A549 (cell line): ENCODE data around the gene PDE6C. TPM values are rescaled to one million over a fixed set of nuclear protein-coding genes. Genes with fewer than 3 reads are reported as not detected.

Experiments used
- ATAC-seq, 2 experiments: fragments of 200-7000 bp in 1 of 2; fragments of >200 bp in 1 of 2; cut with Nextera tagmentation in 1 of 2; cut with Tn5 transposase in 1 of 2; 3 replicates each; pipeline versions ENCODE4 v1.8.0 to v1.9.1; 2018 to 2020; ENCODE audit warnings: mild to moderate bottlenecking in 1 of 2, moderate library complexity in 1 of 2
- CTCF ChIA-PET: fragments of 300-600 bp; sonication (Branson Sonifier 250); formaldehyde crosslinking; extraction: SDS; loops from one replicate; lab custom pipeline; 2021; ENCODE audit warnings: antibody characterized with exemption, inconsistent platforms; lab: Yijun Ruan, JAX
- POLR2A ChIA-PET: fragments of 350-600 bp; formaldehyde crosslinking; extraction: SDS; loops from one replicate; lab custom pipeline; 2021; ENCODE audit warnings: antibody characterized with exemption, inconsistent platforms; lab: Yijun Ruan, JAX
- DNase-seq, 2 experiments: peaks; one replicate each; pipeline versions ENCODE4 v3.0.0 to v3.0.0-alpha.2; 2011 to 2016; ENCODE audit warnings: low read depth in 1 of 2, low spot score in 1 of 2
- FAIRE-seq: peaks from 2 replicates; lab custom pipeline; 2011; peaks lifted over from hg19 to GRCh38; lab: Jason Lieb, UNC
- H3K27ac ChIP-seq, 2 experiments: fragments of >200 bp; sonication (Bioruptor Twin); formaldehyde crosslinking; 3 replicates each; pipeline ENCODE4 v1.5.1; 2016 to 2017
- H3K4me1 ChIP-seq: fragments of >200 bp; sonication (Bioruptor Twin); formaldehyde crosslinking; 3 replicates; pipeline ENCODE4 v1.6.1; 2016
- H3K4me2 ChIP-seq: fragments of >200 bp; sonication (Bioruptor Twin); formaldehyde crosslinking; 3 replicates; pipeline ENCODE4 v1.6.1; 2016
- H3K4me3 ChIP-seq: fragments of >200 bp; sonication (Bioruptor Twin); formaldehyde crosslinking; 3 replicates; pipeline ENCODE4 v1.5.1; 2016
- H3K9me3 ChIP-seq: fragments of >200 bp; sonication (Bioruptor Twin); formaldehyde crosslinking; 3 replicates; pipeline ENCODE4 v1.6.1; 2016
- BCL3 ChIP-seq: fragments of >200 bp; sonication (Bioruptor Twin); formaldehyde crosslinking; IDR thresholded peaks from 3 replicates; pipeline ENCODE4 v1.6.1; 2016
- CEBPB ChIP-seq, 2 experiments: fragments of >200 bp in 1 of 2; sonication (Bioruptor Twin) in 1 of 2; formaldehyde crosslinking in 1 of 2; IDR thresholded peaks; 2 replicates each; pipeline ENCODE4 v1.6.1; 2012 to 2016
- E2F6 ChIP-seq: IDR thresholded peaks from 2 replicates; pipeline ENCODE4 v1.6.1; 2012; ENCODE audit warnings: low read depth, borderline replicate concordance
- EP300 ChIP-seq, 2 experiments: fragments of >200 bp; sonication (Bioruptor Twin); formaldehyde crosslinking; IDR thresholded peaks; 2 replicates in 1 of 2; 3 replicates in 1 of 2; pipeline ENCODE4 v1.6.1; 2016 to 2017
- FOSL2 ChIP-seq, 2 experiments: fragments of 450-650 bp in 1 of 2; fragments of >200 bp in 1 of 2; sonication (Bioruptor Twin) in 1 of 2; formaldehyde crosslinking; IDR thresholded peaks; 2 replicates each; pipeline versions ENCODE4 v1.5.0 to v1.6.1; 2016 to 2020; ENCODE audit warnings: mild to moderate bottlenecking in 1 of 2, moderate library complexity in 1 of 2
- HES2 ChIP-seq: fragments of >200 bp; sonication (Bioruptor Twin); formaldehyde crosslinking; IDR thresholded peaks from 2 replicates; pipeline ENCODE4 v1.6.1; 2016
- HOXA7 ChIP-seq: fragments of 250-450 bp; sonication (Bioruptor Pico); IDR thresholded peaks from 2 replicates; pipeline ENCODE4 v1.5.0; 2020; ENCODE audit warnings: mild to moderate bottlenecking, moderate library complexity
- HOXB5 ChIP-seq: fragments of 250-450 bp; sonication (Bioruptor Pico); IDR thresholded peaks from 2 replicates; pipeline ENCODE4 v1.5.0; 2020; ENCODE audit warnings: mild to moderate bottlenecking, moderate library complexity
- JUN ChIP-seq, 2 experiments: fragments of >200 bp; sonication (Bioruptor Twin); formaldehyde crosslinking; IDR thresholded peaks; 2 replicates in 1 of 2; 3 replicates in 1 of 2; pipeline ENCODE4 v1.6.1; 2016 to 2017
- MAX ChIP-seq: IDR thresholded peaks from 2 replicates; pipeline ENCODE4 v1.6.1; 2012
- POLR2A ChIP-seq: IDR thresholded peaks from 2 replicates; pipeline ENCODE4 v1.6.1; 2012; ENCODE audit warnings: mild to moderate bottlenecking, low read length
- RAD21 ChIP-seq, 2 experiments: fragments of >200 bp in 1 of 2; sonication (Bioruptor Twin) in 1 of 2; formaldehyde crosslinking in 1 of 2; IDR thresholded peaks in 1 of 2; conservative IDR thresholded peaks in 1 of 2; 2 replicates in 1 of 2; 3 replicates in 1 of 2; pipeline ENCODE4 v1.6.1; 2012 to 2018; ENCODE audit warnings: inconsistent platforms in 1 of 2
- RCOR1 ChIP-seq: fragments of 150-350 bp; IDR thresholded peaks from 2 replicates; pipeline ENCODE4 v1.6.1; 2014; ENCODE audit warnings: antibody characterized with exemption, low read length, low read depth
- REST ChIP-seq: fragments of 200-600 bp; sonication (generic); IDR thresholded peaks from 2 replicates; pipeline ENCODE4 v1.6.1; 2016; ENCODE audit warnings: antibody characterized with exemption, mild to moderate bottlenecking, moderate library complexity
- SREBF2 ChIP-seq: fragments of 450-650 bp; IDR thresholded peaks from 2 replicates; pipeline ENCODE4 v1.6.1; 2014; ENCODE audit warnings: mild to moderate bottlenecking, moderate library complexity
- ZSCAN20 ChIP-seq: fragments of 250-450 bp; sonication (Bioruptor Pico); IDR thresholded peaks from 2 replicates; pipeline ENCODE4 v1.8.0; 2022; ENCODE audit warnings: mild to moderate bottlenecking, moderate library complexity
- WGBS: methylation state at CpG from one replicate; pipeline ENCODE4 v1.1.6; 2017; ENCODE audit errors: missing lambda C conversion rate; 5-methylcytosine and 5-hydroxymethylcytosine counted together
- polyA plus RNA-seq, 4 experiments: library from polyadenylated mRNA; depleted of rRNA in 3 of 4; stranded (reverse); fragments of >200 nt; fragmentation: RNase III in 1 of 4; extraction: RNeasy Plus Mini Kit Qiagen cat#74134 plus additional on column Dnase treatment in 1 of 4; gene quantifications; 2 replicates in 3 of 4; 3 replicates in 1 of 4; pipeline ENCODE4 v1.2.3, GENCODE V29; 2011 to 2017

PDE6C gene
- polyA plus RNA-seq, 2 of the 4 experiments (the other 2 are of a cell fraction): not detected

GRCh38 chr10:93600446-93601145 lies 11.7 kb upstream of the PDE6C start:
- Histone ChIP-seq H3K4me2 (peak overlapping the region; percentile 98), H3K4me3 (peak overlapping the region; percentile 62), H3K4me1 (peaks cover 33% of the 10 kb centered on the region), H3K9me3 (no peaks in the 10 kb centered on the region), H3K27ac (peak overlapping the region; percentile 71 to 90)
- CTCF ChIA-PET: interaction anchor here (0.6 to 1.7 kb wide), 5 partner anchors 15 to 80 kb away, joined by 3 to 4 read pairs (median 3); no protein-coding TSS in a partner anchor
- no peak for FAIRE-seq
- peak; percentile 68 to 71 for ATAC-seq
- POLR2A ChIA-PET: no interaction called here
- DNase-seq: peak in 1 of 2 experiments; percentile 47
- WGBS: 92% methylated on average over 18 of the region's 60 CpGs
- TF ChIP-seq POLR2A (no peak), REST (no peak), HOXA7 (no peak), EP300 (IDR thresholded peaks at IDR 0.05) (no peak)

GRCh38 chr10:93601146-93601773 lies 11.1 kb upstream of the PDE6C start, which contains the start of gene RBP4:
TSS of gene RBP4 (minus strand) at chr10:93601235. CDS start at chr10:93601028, 207 bp downstream.
- peak within 1 kb of the TSS; percentile 98 for H3K4me2 ChIP-seq
- ATAC-seq (peak; percentile 78 to 82), DNase-seq (peak in 1 of 2 experiments; percentile 43), FAIRE-seq (no peak)
- peak within 1 kb of the TSS; percentile 62 for H3K4me3 ChIP-seq
- H3K9me3 ChIP-seq: no peaks in the 10 kb centered on the region
- peaks cover 33% of the 10 kb centered on the region for H3K4me1 ChIP-seq
- CTCF ChIA-PET: interaction anchor here (0.6 to 1.7 kb wide), 2 partner anchors 46 to 79 kb away, joined by 3 to 6 read pairs; no protein-coding TSS in a partner anchor
- TF ChIP-seq FOSL2 (IDR thresholded peaks at IDR 0.05) (no peak), FOSL2 (CRISPR knock-in tag; IDR thresholded peaks at IDR 0.05) (peak; percentile 39; the same call in 1 of the 2 replicates), BCL3 (0 out of 3 replicates have a peak, but pooled peaks have one; percentile 30), POLR2A (no peak), MAX (peak; percentile 90), SREBF2 (no peak), RCOR1 (no peak), JUN (IDR thresholded peaks at IDR 0.05) (peak in 1 of 2 experiments; percentile 61; a peak in 2 of 5 replicates), RAD21 (conservative IDR thresholded peaks at IDR 0.05 in 1 of 2, IDR thresholded peaks at IDR 0.05 in 1 of 2) (no peak), CEBPB (IDR thresholded peaks at IDR 0.05) (peak; percentile 42 to 58; a peak in 2 of 4 replicates), HES2 (no peak), HOXB5 (CRISPR knock-in tag) (no peak), E2F6 (peak; percentile 93), ZSCAN20 (CRISPR knock-in tag) (no peak)
- TF ChIP-seq, all 56 proteins: peak for 6
- H3K27ac ChIP-seq: peak within 1 kb of the TSS; percentile 71 to 90
- WGBS: 4% methylated on average over 12 of the region's 63 CpGs
- POLR2A ChIA-PET: no interaction called here
